Hematopoietic multipotent progenitor cell (in vitro differentiated cells): Measurements from ENCODE around the gene RXRG. TPM values are rescaled to one million over a fixed set of nuclear protein-coding genes. Genes with fewer than 3 reads are reported as not detected.

ENCODE experiments used
- DNase-seq, 3 donors: peaks; one replicate each; pipeline ENCODE4 v3.0.0-alpha.2; 2011 to 2015; ENCODE audit warnings: low read depth in 2 of 3, low spot score in 2 of 3
- total RNA-seq: library from RNA; depleted of rRNA; stranded (reverse); fragments of >200 nt; gene quantifications from one replicate; pipeline ENCODE4 v1.2.3, GENCODE V29; 2012

RXRG gene
- total RNA-seq, 1 donor, result not detected

- no peak for DNase-seq
Measured at GRCh38 chr1:165452336-165453130, 7.6 kb upstream of the RXRG start.

- no peak for DNase-seq
Measured at GRCh38 chr1:165451691-165452090, 6.8 kb upstream of the RXRG start.

- DNase-seq, result no peak
Measured at GRCh38 chr1:165449131-165449530, 4.2 kb upstream of the RXRG start.

- DNase-seq, result peak in 1 of 3 donors; percentile 3
Measured at GRCh38 chr1:165445388-165445787, 462 bp upstream of the RXRG start.

- peak in 2 of 3 donors; percentile 5 to 35 for DNase-seq
Measured at GRCh38 chr1:165443539-165444311, 1.2 kb downstream of the RXRG start.

- DNase-seq, result no peak
Measured at GRCh38 chr1:165442653-165443052, 2.3 kb downstream of the RXRG start.

- DNase-seq, result no peak
Measured at GRCh38 chr1:165442053-165442452, 2.9 kb downstream of the RXRG start.

GRCh38 chr1:165441166-165441880, 3.6 kb downstream of the RXRG start:
- no peak for DNase-seq

GRCh38 chr1:165439330-165439729, 5.6 kb downstream of the RXRG start:
- DNase-seq, result no peak

GRCh38 chr1:165436994-165437393, 7.9 kb downstream of the RXRG start:
- no peak for DNase-seq

GRCh38 chr1:165435801-165436200, 9.1 kb downstream of the RXRG start:
- no peak for DNase-seq

GRCh38 chr1:165434281-165434680, 10.6 kb downstream of the RXRG start:
- DNase-seq, result no peak

- DNase-seq, result no peak
Measured at GRCh38 chr1:165431079-165431478, 13.8 kb downstream of the RXRG start.

GRCh38 chr1:165426745-165427144, 18.2 kb downstream of the RXRG start:
- DNase-seq, result no peak

GRCh38 chr1:165425621-165426020, 19.3 kb downstream of the RXRG start:
- DNase-seq, result no peak

GRCh38 chr1:165424454-165425216, 20.3 kb downstream of the RXRG start:
- peak in 2 of 3 donors; percentile 12 to 68 for DNase-seq

GRCh38 chr1:165423136-165423535, 21.8 kb downstream of the RXRG start:
- no peak for DNase-seq

- DNase-seq, result no peak
Measured at GRCh38 chr1:165420655-165421054, 24.3 kb downstream of the RXRG start.

- no peak for DNase-seq
Measured at GRCh38 chr1:165419839-165420238, 25.1 kb downstream of the RXRG start.

- DNase-seq, result no peak
Measured at GRCh38 chr1:165418195-165418594, 26.7 kb downstream of the RXRG start.

GRCh38 chr1:165416876-165417275, 28.1 kb downstream of the RXRG start:
- DNase-seq, result no peak
